Retinal pigment epithelial cell (primary cell): ENCODE data around the gene PREP.

Source experiments
- DNase-seq: peaks from one replicate; pipeline ENCODE4 v3.0.0-alpha.2; 2010; ENCODE audit warnings: low read depth
- H3K4me3 ChIP-seq: 2 replicates; pipeline ENCODE4 v1.5.1; 2011; ENCODE audit warnings: mild to moderate bottlenecking, low read length, control low read depth, moderate library complexity
- TF ChIP-seq, protein P1 (sequence below): conservative IDR thresholded peaks from 2 replicates; pipeline ENCODE4 v1.5.1; 2011; ENCODE audit warnings: low read depth, low read length, control low read depth, inconsistent platforms

PREP gene

DNA sequence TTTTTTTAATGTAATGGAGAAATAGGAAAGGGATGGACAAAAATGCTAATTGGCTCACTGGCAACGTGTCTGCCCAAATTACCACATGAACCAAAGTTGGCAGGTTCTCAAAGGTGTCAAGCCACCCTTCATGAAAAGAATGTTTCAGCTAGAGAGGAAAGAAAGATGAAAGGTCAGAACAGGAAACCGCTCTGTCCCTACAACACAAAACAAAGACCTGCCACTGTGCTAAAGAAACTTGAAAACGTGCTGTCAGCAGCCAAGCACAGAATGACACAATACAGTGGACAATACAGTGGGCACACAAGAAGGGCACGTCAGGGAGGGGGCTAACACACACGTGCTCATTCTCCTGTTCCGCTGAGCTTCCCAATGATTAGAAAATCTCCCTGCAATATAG is 4.9 kb downstream of the PREP start:
- TF ChIP-seq, protein P1, sequence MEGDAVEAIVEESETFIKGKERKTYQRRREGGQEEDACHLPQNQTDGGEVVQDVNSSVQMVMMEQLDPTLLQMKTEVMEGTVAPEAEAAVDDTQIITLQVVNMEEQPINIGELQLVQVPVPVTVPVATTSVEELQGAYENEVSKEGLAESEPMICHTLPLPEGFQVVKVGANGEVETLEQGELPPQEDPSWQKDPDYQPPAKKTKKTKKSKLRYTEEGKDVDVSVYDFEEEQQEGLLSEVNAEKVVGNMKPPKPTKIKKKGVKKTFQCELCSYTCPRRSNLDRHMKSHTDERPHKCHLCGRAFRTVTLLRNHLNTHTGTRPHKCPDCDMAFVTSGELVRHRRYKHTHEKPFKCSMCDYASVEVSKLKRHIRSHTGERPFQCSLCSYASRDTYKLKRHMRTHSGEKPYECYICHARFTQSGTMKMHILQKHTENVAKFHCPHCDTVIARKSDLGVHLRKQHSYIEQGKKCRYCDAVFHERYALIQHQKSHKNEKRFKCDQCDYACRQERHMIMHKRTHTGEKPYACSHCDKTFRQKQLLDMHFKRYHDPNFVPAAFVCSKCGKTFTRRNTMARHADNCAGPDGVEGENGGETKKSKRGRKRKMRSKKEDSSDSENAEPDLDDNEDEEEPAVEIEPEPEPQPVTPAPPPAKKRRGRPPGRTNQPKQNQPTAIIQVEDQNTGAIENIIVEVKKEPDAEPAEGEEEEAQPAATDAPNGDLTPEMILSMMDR: no peak
- DNase-seq: no peak
- H3K4me3 ChIP-seq: no peak overlapping the region

DNA sequence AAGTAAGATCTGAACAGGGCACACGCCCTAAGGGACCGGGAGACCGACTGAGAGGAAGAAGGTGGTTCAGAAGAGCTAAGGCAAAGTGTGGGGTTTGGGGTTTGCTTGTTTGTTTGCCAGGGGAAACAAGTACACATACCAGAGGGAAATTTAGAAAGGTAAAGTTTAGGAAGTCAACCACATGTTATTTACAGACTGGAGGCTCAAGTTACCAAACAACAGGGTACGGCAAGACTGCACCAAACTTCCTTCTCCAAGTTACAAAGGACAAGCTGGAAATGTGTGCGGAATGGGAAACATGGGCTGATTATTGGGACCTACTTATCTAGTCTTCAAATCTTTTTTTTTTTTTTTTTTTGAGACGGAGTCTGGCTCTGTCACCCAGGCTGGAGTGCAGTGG is 11.2 kb downstream of the PREP start:
- TF ChIP-seq, protein P1: no peak
- no peak overlapping the region for H3K4me3 ChIP-seq
- DNase-seq: no peak

DNA sequence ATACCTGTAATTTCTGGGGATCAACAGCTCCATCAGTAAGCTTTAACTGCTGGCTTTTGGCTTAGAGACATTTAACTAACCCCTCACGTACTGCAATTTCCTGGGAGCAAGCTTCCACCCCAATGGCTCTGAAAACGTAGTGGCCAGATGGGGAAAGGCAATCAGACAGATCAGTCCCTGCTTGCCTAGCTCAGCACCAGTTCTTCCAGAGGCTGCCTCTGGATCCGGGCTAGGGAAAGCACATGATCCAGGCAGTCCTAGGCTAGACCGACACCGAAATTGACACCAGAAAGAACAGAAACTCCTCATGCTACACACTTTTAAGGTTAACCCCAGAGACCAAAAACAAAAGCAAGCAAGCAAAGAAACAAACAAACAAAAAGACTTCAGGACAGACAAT is 13.3 kb downstream of the PREP start:
- no peak overlapping the region for H3K4me3 ChIP-seq
- no peak for DNase-seq
- TF ChIP-seq, protein P1: peak; percentile 14

DNA sequence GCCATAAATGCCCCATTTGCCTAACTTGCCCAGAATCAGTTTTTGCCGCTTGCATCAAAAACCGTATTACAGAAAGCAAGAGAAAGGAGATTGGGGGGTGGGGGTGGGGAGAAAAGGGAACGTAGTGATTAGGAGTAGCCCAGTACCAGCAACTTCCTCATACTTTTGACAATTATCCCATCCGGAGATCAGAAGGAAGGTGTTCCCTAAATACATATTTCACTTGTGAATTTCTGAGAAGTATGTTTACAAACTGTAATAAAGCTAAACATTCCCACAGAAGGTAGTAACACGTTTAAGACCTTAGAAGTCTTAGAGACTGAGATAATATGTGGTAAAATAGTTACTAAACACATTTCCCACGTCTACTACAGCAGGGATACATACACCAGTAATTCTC is 14.5 kb downstream of the PREP start:
- TF ChIP-seq, protein P1: no peak
- no peak for DNase-seq
- no peak overlapping the region for H3K4me3 ChIP-seq

DNA sequence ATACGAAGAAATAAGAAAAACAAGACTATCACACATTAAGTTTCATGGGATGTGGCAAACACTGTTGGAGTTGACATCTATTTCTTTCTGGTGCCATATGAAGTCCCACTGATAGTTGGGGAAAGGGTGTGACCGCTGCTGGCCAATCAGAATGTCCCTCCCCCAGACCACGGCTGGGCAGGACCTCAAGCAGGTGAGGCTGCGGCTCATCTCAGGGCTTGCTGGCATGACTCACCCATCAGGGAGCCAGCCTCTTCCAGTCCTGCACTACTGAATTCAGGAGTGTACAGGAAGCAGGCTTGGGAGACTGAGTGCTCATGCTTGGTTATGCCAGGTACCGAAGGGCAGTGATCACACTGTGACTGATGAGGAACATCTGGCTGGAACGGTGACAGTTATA is 18.9 kb downstream of the PREP start:
- TF ChIP-seq, protein P1: no peak

DNA sequence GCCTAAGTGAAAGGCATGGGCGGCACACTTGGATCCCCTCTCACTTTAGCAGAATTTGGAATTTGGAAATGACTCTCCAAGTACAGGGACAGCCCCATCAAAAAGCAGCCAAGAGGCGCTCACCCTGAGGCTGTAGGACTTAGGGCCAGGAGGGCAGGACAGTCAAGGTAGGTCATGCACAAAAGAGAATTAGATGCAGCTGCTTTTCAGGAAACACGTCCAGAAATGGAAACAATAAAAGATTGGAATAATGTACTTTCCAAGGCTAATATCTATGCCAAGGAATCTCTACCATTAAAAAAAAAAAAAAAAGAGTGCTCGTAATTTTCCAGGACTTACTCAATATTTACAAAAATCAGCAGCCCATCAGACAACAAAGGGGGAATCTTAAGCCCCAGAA is 19.9 kb downstream of the PREP start:
- TF ChIP-seq, protein P1: no peak
- no peak overlapping the region for H3K4me3 ChIP-seq
- no peak for DNase-seq

More for the DNA sequence above, 18.9 kb downstream of the PREP start:
- H3K4me3 ChIP-seq: no peak overlapping the region
- no peak for DNase-seq

DNA sequence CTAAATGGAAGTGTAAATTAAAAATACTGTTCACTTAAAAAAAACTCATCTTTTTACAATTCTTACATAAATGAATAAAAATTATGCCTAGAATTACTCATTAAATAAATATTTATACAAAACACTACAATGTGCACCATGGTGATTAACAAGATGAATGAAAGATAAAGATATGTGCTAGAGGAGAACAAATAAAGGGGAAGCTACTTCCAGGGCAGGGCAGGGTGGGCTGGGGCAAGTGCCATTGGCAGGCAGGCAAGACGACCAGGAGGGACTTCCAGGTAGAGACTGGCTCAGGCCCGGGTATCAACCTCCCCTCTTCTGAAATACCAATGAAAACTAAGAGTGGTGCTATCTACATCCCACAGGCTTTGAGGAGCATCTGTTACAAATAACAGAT is 20.4 kb downstream of the PREP start:
- TF ChIP-seq, protein P1: no peak
- no peak overlapping the region for H3K4me3 ChIP-seq
- no peak for DNase-seq
